ENCODE data around the gene SLCO1B3.

The SLCO1B3 gene

GRCh38 chr12:20963762-20964161 lies 153.3 kb downstream of the SLCO1B3 start:
- TF ChIP-seq CTCF (conservative IDR thresholded peaks at IDR 0.05) = no peak
- H3K27ac ChIP-seq = peak overlapping the region; percentile 91
